NCI-H526 (cell line): ENCODE results near the gene LNX2.

Experiments
- DNase-seq, 2 experiments: peaks; one replicate each; lab custom pipeline; 2025; lab: John Stamatoyannopoulos, UW

Gene LNX2

DNA sequence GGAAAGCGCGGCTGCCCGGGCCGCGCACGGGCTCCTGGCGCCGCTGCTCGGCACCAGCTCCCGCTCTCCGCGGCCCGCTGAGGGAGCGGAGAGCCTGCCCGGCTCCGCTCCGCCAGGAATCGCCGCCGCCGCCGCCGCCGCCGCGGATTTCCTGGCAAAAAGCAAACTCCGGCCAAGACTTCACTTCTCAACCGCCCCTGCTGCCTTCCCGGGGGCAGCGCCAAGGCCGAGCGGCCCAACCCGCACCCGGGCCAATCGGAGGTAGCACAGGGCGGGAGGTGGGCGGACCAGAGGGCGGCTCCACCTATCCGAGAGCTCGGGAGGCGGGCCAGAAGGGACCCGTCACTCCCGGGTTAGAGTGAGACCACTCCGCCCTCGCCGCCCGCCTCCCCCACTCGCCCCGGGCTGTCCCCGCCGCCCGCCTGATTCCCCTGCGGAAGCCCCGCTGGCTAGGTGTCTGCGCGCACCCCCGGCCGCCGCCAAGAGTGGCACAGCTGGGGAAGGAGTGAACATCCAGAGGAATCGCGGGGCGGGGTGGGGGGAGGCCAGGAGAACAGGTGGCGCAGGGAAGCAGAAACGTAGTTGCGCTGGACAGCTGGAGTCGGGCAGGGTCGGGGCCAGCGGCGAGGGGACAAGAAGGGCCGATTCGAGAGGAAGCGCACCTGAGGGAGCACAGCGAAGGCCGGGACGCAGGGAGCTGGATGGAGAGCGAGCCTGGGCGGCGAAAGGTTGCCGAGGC, at the start of gene LNX2:
Gene LNX2 (minus strand): TSS at position 153 of the 739 bp plus-strand sequence. CDS start 38,826 bp downstream, outside the sequence.
- DNase-seq, result peak; percentile 94 to 99

DNA sequence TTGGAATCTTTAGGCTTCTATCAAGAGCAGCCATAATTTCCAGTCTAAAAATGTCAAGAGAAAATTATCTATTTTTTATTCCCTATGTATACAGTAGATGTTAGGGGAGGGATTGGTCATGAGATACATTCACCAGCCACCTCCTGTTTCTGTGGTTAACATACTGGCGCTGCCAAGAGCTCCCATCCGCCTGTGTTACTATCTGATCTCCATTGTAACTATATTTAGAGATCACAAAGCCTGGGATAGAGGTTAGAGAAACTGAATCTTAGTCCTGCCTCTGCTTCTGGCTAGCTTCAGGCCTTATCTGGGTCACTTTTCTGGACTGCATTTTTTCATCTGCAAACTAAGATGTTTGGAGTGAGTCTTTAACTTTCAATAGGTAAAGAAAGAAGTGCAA, 47.6 kb upstream of the LNX2 start:
- DNase-seq, result no peak

DNA sequence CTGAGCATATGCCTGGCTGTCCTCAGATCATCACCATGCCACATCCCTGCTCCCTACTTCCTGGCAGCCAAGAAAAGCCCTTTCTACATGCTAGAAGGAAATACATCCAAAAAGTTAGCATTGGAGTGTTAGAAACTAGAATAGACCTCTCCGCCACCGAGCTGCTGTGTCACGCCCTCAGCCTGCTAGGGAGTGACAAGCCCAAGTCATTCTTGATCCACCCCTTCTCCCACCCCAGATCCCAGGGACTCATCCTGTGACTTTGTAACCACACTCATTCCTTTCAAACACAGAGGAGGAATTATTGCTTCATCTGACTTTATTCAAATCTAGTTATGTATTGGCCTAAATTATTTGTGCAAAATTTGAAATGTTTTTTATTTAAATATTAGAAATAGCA, 46.6 kb upstream of the LNX2 start:
- DNase-seq, result no peak

DNA sequence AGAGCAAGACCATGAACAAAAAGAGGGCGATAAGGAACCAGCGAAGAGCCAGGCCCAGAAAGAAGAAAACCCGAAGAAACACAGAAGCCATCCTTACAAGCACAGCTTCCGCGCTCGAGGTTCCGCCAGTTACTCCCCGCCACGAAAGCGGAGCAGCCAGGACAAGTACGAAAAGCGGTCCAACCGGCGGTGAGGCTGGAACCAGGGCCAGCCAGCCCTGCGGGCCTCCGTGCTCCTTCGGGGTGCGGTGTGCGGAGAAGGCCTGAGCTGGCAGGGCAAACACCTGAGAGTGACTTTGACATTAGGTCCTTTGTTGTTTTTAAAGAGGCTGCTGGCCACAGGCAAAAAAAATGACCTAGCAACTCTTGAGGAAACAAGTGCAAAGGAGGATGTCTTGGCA, 45.4 kb upstream of the LNX2 start:
- no peak for DNase-seq

DNA sequence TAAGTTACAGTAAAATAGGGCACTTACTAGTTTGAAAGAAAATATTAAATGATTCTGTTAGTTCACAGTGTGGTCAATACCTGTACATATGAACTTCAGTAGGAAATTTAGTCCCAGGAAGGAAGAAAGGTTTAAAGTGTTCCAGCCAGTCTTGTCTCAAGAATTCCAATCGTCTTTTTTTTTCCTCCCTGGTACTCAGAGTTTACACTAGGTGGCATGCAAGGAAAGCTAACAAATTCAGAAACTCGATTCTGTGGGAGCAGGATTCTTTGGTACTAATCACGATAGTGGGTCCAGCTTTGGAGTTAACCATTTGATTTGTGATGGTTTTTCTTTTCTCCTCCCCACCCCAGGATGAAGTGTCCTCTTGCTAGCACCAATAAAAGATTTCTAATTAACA, 45.0 kb upstream of the LNX2 start:
- DNase-seq, result peak; percentile 8 to 20

DNA sequence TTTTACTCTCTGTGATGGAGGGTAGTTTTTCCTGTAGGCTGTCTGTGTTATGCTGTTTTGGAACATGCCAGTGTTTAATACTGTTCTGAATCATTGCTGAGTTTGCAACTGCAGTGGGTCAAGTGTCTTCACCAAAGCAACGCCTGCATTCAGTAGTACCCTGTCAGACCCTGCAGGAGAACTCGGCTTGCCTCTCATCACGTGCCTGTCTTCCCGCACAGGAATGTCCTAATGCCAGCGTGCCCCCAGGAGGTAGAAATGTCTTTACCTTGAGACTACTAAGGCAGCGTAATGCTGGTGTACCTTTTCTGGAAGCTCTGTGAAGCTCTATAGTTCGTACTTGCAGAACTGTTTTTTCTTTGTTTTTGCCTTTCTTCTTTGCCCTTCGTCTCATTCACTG, 43.6 kb upstream of the LNX2 start:
- no peak for DNase-seq

DNA sequence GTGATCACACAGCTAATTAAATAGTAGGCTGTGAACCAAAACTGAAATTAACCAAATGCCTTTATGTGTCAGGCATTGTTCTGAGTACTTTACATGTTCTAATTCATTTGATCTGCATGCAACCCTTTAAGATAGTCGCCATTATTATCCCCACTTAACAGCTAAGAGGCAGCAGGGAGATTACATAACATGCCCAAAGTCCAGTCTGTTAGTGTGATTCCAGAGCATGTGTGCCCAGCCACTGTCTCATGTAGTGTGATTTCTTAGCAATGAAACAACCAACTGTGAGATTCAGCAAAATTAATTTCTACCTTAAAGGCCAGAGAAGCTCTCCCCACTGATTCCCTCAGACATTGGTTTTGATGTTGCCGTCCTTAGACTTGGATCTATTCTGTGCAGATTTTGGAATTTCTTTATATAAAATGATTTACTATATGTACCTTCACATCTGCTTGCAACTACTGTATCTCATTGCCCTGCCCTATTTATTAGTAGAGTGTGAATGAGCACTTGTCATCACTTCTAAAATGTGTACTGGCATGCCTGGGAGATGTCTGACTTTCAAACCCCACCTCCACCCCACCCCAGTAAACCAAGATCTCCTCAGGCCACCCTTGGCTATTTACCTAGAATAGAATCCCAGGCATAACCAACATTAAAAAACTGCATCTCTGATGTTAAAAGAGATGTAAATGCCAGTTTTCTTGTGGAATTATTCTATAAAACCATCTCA, 42.6 kb upstream of the LNX2 start:
- DNase-seq, result no peak

DNA sequence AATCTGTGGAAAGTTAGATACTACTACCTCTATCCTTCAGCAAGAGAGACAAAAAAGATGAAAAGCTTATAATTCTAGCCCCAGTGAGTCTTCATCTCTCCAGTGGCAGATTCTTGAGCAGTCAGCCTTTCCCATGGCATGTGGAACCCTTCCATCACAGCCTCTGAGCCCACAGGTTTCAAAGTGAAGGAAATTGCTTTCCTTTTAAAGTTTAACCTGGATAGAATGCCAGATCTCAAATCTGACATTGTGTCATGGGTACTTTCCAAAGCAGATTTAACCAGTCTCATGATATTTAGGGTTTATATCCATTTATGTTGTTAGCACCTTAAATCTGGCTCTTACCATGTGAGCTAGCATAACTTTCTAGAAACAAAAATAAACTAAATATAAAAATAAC, 40.7 kb upstream of the LNX2 start:
- no peak for DNase-seq

DNA sequence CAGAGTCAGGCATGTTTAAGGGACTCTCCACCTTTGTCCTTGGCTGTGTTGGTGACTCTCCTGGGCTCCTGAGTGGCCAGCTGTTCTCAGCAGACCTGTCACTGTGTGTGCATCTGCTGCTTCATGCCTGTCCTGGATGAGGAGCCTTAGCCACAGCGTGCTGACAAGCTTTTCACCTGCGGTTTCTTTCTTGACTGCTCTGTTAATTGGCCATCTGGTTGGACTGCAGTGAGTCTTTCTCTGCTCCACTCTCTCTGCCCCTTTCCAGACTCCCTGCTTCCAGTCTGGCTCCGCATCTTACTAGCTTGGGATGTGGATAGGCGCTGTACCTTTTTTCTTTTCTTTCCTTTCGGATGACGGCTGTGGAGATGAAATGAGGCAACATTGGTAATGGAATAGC, 40.2 kb upstream of the LNX2 start:
- no peak for DNase-seq

DNA sequence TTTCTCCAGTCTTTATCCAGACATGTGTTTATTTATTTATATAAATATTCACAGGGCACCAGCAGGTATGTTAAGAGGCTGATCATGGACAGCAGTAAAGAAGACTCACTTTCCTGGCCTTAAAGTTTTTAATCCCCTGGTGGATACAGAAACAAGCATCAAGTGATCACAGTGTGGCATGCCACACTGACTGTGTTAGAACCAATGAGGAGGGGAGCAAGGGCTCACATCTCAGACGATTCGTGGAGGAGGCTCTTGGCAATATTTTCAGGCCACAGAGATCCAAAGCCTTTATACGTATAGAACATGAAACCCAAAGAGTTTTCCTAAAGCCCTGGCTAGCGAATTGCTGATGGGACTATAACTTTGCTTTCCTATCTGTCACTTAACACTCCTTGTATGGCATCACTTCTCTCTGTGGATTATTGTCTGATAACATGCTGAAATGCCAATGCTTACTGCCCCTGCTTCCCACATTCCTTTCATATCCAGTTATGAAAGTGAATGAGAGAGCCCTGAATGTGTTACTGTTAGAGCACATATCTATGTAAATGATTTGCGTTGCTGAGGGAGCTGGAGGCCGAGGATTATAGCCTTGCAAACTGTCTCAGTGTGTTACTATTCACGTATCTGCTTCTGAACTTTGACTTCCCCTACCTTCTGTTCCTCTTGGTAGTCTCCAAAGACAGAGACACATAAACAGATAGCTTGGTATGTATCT, 39.0 kb upstream of the LNX2 start:
- DNase-seq, result peak; percentile 35 to 77

DNA sequence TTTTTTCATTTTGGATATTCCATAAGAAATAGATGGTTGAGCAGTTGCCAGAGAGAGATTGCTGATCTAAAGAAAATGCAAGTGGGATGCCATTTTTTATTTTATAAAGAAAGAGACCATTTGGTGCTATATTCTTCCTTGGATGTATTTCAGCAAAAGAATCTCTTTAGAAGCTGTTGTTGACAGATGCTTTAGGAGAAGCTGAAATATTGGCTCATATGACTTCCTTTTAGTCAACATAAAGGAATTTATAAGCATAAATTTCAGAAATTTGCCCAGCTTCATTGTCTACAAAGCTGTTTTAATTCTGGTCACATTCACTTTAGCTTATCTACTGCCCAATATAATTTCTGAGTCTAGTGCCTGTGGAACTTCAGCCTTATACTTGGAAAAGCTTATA, 38.2 kb upstream of the LNX2 start:
- DNase-seq, result no peak

DNA sequence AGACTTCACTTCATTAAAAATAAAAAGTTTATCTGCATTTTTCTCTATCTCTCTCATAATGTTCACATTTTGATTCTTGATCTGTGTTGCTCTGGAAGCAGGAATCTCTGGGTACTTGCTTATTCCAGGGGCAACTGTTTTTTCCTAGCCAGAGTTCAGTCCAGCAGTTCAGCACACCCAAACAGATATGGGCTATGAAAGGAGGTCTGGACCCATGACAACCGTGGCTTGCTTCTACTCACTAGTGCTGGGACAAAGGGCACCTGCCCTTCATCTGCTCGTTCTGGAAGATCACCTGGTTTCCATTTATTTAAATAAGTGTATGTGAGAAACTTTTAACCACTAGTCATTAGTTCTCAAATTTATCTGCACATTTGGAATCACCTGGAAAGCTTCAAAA, 37.4 kb upstream of the LNX2 start:
- peak in 1 of 2 experiments; percentile 35 for DNase-seq

DNA sequence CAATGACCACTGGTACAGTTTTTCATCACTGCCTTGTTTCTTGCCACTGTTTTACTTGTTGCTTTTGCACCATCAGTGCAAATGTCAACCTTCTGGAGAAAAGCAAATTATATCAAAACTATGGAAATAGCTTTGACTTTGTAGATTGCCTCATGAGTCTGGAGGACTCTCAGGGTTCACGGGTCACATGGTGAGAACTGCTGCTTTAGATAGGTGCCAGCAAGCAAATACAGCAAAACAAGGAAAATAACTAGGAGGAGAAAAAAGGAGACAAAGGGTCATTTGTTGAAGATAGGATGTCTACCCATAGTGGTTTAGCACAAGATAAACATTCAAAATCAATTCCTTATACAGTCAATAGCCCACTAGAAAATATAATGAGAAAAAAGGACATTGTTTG, 34.5 kb upstream of the LNX2 start:
- no peak for DNase-seq

DNA sequence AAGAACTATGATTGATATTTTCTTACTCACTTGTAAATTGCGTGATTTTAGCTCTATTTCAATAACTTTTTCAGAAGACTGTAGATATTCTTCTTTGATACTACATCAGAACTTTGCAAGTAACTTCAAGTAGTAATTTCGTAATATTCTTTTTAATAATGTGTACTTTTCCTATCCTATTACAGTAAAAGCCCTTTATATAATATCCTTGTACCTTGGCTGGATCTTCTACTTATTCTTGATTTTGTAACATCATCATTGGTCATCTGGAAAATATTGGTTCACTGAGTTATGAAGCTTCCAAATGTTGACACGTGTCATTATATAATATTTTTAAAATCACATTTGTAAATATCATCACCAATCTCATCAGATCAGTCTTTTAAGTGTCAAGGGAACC, 33.7 kb upstream of the LNX2 start:
- no peak for DNase-seq

DNA sequence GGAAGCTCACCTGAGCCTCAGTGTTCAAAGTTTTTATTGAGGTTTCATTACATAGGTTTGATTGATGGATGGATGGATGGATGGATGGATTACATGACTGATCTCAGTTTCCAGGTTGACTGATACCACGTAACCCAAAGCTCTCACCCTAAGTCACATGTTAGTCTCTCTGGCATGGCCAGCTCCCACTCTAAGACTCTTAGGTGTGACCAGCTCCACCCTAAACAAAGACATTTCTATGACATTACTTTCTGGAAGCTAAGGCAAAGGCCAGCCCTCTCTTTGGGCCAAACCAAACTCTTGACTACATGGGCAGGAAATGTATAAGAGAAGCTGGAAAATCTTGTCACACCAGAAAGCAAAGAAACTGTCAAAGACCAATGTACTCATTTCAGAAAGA, 30.0 kb upstream of the LNX2 start:
- DNase-seq, result no peak

DNA sequence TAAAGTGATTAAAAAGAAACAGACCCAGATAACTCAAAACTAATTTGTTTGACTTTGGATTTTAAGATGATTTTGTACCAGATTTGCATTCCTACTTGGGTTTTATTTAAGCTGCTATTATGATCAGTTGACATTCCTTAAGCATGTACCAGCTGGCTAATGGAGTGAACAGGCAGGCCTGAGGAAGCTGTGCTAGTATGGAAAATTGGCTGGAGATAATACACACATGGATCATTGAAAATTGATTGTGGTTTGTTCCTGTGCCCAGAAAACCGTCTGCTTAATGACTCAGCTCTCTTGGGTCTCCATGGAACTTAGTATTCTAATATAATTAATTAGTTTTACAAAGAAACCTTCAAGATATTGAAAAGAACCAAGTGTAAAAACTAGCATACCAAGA, 24.0 kb upstream of the LNX2 start:
- no peak for DNase-seq

DNA sequence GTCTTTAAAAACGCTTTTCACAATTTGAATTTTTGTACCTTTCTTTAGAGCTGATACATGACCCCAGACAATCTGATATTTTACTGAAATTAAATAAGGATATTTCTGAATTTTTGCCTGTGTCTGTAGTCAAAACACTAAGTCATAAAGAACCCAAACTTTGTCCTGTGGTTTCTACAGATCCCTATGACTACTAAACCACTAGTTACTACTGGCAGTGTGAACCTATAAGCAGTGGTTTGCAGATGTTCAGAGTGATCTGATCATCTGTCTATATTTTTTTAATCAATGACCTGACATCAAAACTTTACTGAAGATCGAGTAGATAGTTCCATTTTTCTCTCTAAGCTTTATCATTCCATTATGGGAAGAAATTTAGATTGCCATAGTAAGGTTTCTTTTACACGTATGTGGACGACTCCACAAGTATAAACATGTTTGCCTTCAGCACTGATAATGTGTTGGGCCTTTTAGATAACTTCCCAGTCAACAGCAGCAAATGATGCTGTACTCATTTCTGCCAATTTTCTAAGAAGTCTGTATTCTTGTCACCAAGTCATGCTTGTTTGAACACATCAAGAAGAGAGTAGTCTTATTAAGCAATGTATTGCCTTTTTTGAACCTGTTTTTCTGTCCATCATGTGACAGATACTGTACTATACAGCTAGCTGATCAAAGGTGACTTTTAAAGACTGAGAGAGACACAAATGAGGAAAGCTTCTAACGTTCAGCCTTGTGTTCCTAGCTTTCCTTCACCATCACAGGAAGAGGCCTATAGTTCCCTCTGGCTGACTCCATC, 23.2 kb upstream of the LNX2 start:
- no peak for DNase-seq

DNA sequence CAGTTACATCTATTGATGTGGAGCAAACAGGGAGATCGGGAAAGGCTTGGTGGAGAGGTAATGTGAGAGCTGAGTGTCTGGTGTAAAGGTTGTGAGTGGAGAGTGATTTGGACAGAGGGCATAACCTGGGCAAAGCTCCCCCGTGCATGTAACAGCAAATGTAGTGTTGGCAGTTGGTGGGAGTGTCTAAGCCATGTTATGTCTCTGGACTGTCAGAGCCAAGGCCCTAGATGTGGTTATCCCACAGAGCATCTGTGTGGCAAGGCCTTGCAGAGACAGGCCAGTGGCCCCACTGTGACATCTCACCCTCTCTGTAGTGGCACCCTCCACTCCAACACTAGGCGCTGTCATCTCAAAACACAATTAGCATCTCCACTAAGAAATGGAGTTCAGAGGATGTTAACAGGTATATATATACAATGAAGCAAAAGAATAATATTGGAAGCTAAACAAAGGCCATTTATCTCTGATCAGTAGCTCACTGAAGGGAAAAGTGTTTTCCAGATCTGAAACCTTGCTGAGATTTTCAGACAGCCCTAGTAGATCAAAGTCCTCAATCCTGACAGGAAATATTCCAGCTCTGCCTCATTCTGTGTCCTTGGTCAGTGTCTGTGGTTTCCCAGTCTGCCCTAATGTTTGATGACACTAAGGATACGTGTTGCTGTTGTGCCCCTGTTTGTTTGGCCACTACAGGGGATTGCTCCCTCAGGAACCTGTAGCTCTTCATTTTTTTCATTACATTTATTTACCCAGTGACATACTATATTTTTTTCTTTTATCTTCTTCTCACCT, 21.6 kb upstream of the LNX2 start:
- no peak for DNase-seq

DNA sequence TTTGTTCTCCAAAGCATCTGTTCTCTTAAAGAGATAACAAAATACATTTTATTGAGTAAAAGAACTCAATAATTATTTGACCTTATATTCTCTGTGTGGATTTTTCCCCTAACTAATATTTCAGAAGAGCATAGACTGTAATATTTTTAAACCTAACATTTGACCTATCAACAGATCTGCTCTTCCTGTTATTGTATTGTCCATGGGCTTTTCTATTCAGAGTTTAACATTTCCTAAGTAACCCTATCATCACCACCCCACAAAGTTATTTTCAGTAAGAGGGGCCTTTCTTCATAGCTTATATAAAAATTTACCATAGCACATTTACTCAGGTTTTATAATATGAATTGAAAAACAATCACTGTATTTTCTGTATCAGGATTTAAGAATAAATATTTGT, 18.9 kb upstream of the LNX2 start:
- no peak for DNase-seq

DNA sequence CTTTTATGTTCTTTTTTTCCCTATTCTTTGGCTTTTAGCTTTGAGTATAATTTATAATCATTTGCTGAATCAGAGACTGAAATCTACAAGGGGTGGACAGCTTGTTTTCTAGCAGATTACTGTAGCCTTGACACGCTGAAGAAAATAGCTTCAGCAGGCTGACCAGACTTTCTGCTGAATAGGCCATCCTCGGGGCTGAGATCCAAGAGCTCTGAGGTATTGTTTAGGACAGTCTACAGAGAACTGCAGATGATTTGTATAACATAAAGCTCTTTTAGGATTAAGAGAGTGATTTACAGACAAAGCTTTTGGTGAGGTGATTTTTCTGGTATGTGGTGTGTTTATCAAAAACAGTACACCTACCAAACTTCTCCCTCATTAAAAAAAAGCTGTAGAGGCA, 18.2 kb upstream of the LNX2 start:
- DNase-seq, result no peak

DNA sequence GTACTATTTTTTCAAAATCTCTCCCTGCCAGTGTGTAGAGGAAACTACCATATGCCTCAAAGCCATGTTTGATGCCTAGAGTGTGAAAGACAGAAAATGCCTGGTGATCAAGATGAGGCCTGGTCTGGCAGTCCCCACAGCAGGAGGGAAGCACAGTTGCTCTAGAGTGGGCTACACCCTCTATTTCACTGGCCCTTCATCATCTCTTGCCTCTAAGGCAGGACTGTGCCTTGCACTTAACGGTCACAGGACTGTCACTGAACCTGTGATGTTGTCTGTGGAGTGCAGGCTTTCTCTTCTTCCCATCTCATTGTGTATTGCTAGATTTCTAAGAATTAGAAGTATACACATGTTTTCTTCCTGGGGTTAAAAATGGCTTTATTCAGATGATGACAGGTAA, 17.7 kb upstream of the LNX2 start:
- no peak for DNase-seq

DNA sequence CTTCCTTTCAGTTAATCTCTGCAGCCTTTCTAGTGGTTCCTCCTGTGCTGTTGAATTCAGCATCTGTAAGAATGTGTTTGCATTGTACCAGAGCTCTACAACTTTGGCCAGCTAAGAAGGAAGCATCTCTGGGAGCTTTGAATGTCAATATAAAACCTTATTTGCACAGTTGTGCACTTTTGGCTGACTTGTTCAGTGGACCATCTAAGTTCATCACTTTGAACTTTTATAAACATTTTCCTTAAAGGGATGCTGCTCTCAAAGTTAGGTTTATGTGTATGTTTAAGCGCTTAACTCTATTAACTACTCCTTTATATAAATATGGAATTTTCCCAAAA, 16.9 kb upstream of the LNX2 start:
- no peak for DNase-seq
